MCF 10A (cell line): ENCODE measurements around the gene PAMR1. TPM values are rescaled to one million over a fixed set of nuclear protein-coding genes. Genes with fewer than 3 reads are reported as not detected.

Experiments used
- BruUV-seq: library from RNA; stranded (reverse); fragments of 400-500 nt; replicated peaks from 2 replicates; lab custom pipeline; 2021; lab: Mats Ljungman, UMichigan
- CTCF ChIA-PET: fragments of 300-600 bp; sonication (Branson Sonifier 250); formaldehyde crosslinking; extraction: SDS; loops from one replicate; lab custom pipeline; 2021; ENCODE audit warnings: antibody characterized with exemption, inconsistent platforms; lab: Yijun Ruan, JAX
- POLR2A ChIA-PET: fragments of 300-600, 350-650 bp; sonication (Branson Sonifier 250); formaldehyde crosslinking; extraction: SDS; loops from one replicate; lab custom pipeline; 2020; ENCODE audit warnings: antibody characterized with exemption, inconsistent platforms; lab: Yijun Ruan, JAX
- DNase-seq: peaks from one replicate; pipeline ENCODE4 v3.0.0-alpha.2; 2018; ENCODE audit not compliant: unreplicated experiment
- H3K27ac Mint-ChIP-seq: one replicate; pipeline ENCODE4 v1.8.0; 2022; ENCODE audit warnings: mild to moderate bottlenecking, low read depth, mixed read lengths; ENCODE audit not compliant: unreplicated experiment
- H3K27me3 Mint-ChIP-seq: one replicate; pipeline ENCODE4 v1.8.0; 2022; ENCODE audit warnings: mixed read lengths; ENCODE audit not compliant: insufficient read depth, unreplicated experiment
- H3K36me3 Mint-ChIP-seq: one replicate; pipeline ENCODE4 v1.8.0; 2022; ENCODE audit warnings: mild to moderate bottlenecking, moderate library complexity, mixed read lengths; ENCODE audit not compliant: insufficient read depth, unreplicated experiment
- H3K4me1 Mint-ChIP-seq: one replicate; pipeline ENCODE4 v1.8.0; 2022; ENCODE audit warnings: mixed read lengths; ENCODE audit not compliant: insufficient read depth, unreplicated experiment
- H3K4me3 Mint-ChIP-seq: one replicate; pipeline ENCODE4 v1.8.0; 2022; ENCODE audit warnings: mild to moderate bottlenecking, moderate library complexity, mixed read lengths; ENCODE audit not compliant: unreplicated experiment
- H3K9me3 Mint-ChIP-seq: one replicate; pipeline ENCODE4 v1.8.0; 2022; ENCODE audit warnings: mixed read lengths; ENCODE audit not compliant: unreplicated experiment
- intact Hi-C: fragments of 100-400 bp; cut with micrococcal nuclease; formaldehyde crosslinking; loops from 2 replicates; pipeline ENCODE4 v1.14.1; 2022
- total RNA-seq: library from RNA; stranded (reverse); gene quantifications from 2 replicates; pipeline ENCODE4 v1.2.3, GENCODE V29; 2022
- TF ChIP-seq, protein P1 (sequence below): fragments of 200-600 bp; IDR thresholded peaks from one replicate; pipeline ENCODE4 v1.8.0; 2022; ENCODE audit warnings: antibody characterized with exemption, mild to moderate bottlenecking; ENCODE audit not compliant: unreplicated experiment

The PAMR1 gene
- total RNA-seq, 1 experiment from 2014 or later, result 0.51 TPM

DNA sequence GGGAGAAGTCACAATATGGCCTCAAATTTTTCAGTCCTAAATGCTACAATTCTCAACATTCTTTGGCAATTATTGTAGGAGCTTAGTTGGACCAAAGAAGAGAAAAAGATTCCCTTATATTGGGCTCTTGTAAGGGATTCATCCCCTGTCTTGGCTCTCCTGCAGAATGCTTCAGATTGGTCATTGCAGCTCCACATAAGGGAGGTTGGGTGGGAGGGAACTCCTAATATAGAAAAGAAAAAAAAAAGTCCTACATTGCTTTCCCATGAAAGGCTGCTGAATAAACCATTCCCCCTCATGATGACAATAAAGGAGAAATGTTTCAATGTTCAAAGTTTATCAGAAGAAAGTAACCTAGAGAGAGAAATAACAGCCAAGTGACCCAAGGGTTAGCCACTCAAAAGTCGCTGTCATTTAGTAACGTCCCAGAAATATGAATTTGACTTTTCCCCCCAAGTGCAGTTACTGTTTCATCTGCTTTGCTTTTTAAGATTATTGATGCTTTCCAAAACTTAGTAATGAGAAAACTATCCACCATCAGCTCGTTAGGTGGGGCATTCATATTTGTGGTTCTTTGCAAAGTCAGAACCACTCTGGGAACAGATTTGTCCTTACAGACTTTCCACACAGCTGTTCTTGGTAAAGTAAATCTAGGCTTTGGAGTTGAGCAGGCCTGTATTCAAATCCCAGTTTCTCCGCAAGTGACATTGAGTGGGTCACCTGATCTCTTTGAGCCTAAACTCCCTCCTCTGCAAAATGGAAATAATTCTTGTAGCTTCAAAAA, 101.1 kb downstream of the PAMR1 start:
- no TSS peak for BruUV-seq
- intact Hi-C loops, result no loop called here
- TF ChIP-seq, protein P1, sequence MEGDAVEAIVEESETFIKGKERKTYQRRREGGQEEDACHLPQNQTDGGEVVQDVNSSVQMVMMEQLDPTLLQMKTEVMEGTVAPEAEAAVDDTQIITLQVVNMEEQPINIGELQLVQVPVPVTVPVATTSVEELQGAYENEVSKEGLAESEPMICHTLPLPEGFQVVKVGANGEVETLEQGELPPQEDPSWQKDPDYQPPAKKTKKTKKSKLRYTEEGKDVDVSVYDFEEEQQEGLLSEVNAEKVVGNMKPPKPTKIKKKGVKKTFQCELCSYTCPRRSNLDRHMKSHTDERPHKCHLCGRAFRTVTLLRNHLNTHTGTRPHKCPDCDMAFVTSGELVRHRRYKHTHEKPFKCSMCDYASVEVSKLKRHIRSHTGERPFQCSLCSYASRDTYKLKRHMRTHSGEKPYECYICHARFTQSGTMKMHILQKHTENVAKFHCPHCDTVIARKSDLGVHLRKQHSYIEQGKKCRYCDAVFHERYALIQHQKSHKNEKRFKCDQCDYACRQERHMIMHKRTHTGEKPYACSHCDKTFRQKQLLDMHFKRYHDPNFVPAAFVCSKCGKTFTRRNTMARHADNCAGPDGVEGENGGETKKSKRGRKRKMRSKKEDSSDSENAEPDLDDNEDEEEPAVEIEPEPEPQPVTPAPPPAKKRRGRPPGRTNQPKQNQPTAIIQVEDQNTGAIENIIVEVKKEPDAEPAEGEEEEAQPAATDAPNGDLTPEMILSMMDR, result no peak
- DNase-seq, result no peak
- peaks cover 9% of the 10 kb centered on the region for H3K4me1 Mint-ChIP-seq
- ChIA-PET POLR2A (interaction anchor here (0.7 to 0.8 kb wide), 2 partner anchors 551 to 1596 kb away, joined by 3 to 4 read pairs; no protein-coding TSS in a partner anchor), CTCF (interaction anchor here (0.6 to 1.3 kb wide), 2 partner anchors 10 to 60 kb away, joined by 3 read pairs; no protein-coding TSS in a partner anchor)
- H3K4me3 Mint-ChIP-seq, result no peak overlapping the region
- peaks cover 66% of the 10 kb centered on the region for H3K27me3 Mint-ChIP-seq
- no peaks in the 10 kb centered on the region for H3K36me3 Mint-ChIP-seq
- no peak overlapping the region for H3K27ac Mint-ChIP-seq
- peaks cover 3% of the 10 kb centered on the region for H3K9me3 Mint-ChIP-seq

DNA sequence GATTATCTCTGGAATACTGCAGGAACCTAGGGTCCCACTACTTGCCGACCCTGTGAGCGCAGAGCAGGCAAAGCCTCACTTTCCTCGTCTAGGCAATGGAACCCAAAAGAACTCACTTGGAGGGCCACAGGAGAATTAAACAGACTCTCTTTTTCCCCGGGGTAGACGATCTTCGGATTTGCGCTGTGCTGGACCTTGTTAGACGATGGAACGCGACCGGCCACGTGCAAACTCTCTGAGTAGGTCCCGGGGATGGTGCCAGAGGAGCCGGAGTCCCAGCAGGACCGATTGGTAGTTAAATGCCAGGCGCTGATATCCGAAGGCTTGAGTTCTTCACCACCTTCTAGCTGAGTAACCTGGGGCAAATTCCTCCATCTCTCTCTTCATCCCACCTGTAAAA, 105.0 kb downstream of the PAMR1 start:
- no TSS peak for BruUV-seq
- H3K9me3 Mint-ChIP-seq, result no peaks in the 10 kb centered on the region
- no peaks in the 10 kb centered on the region for H3K36me3 Mint-ChIP-seq
- no peaks in the 10 kb centered on the region for H3K4me1 Mint-ChIP-seq
- H3K27me3 Mint-ChIP-seq, result peaks cover 88% of the 10 kb centered on the region
- no peak overlapping the region for H3K27ac Mint-ChIP-seq
- DNase-seq, result no peak
- ChIA-PET CTCF (interaction anchor here (1.1 kb wide), 1 partner anchor 8 kb away, joined by 3 read pairs; no protein-coding TSS in a partner anchor), POLR2A (interaction anchor here (0.7 to 1.2 kb wide), 2 partner anchors 9 to 259 kb away, joined by 3 read pairs; no protein-coding TSS in a partner anchor)
- intact Hi-C loops, result no loop called here
- H3K4me3 Mint-ChIP-seq, result no peak overlapping the region
- TF ChIP-seq, protein P1, result no peak

GRCh38 chr11:35419830-35420333, 105.5 kb downstream of the PAMR1 start:
- H3K27ac Mint-ChIP-seq, result no peak overlapping the region
- H3K27me3 Mint-ChIP-seq, result peaks cover 88% of the 10 kb centered on the region
- H3K4me3 Mint-ChIP-seq, result peak overlapping the region; percentile 10
- CTCF ChIA-PET, result interaction anchor here (1.1 kb wide), 1 partner anchor 8 kb away, joined by 3 read pairs; no protein-coding TSS in a partner anchor
- no peaks in the 10 kb centered on the region for H3K9me3 Mint-ChIP-seq
- H3K4me1 Mint-ChIP-seq, result no peaks in the 10 kb centered on the region
- DNase-seq, result no peak
- no TSS peak for BruUV-seq
- intact Hi-C loops, result no loop called here
- POLR2A ChIA-PET, result interaction anchor here (0.6 to 1.2 kb wide), 3 partner anchors 8 to 258 kb away, joined by 3 read pairs; no protein-coding TSS in a partner anchor
- no peaks in the 10 kb centered on the region for H3K36me3 Mint-ChIP-seq
- TF ChIP-seq, protein P1, result no peak

- Mint-ChIP-seq H3K36me3 (no peaks in the 10 kb centered on the region), H3K4me3 (peak within 1 kb of the TSS; percentile 35), H3K27ac (no peak within 1 kb of the TSS), H3K27me3 (peaks cover 90% of the 10 kb centered on the region), H3K4me1 (no peaks in the 10 kb centered on the region), H3K9me3 (no peaks in the 10 kb centered on the region)
- ChIA-PET CTCF (interaction anchor here (0.5 to 1.1 kb wide), 4 partner anchors 7 to 1054 kb away, joined by 3 read pairs; no protein-coding TSS in a partner anchor), POLR2A (interaction anchor here (0.6 to 1.2 kb wide), 2 partner anchors 8 to 23 kb away, joined by 3 read pairs; no protein-coding TSS in a partner anchor)
- intact Hi-C loops, result no loop called here
- DNase-seq, result no peak
- BruUV-seq, result no TSS peak
- TF ChIP-seq, protein P1, result no peak
Measured at GRCh38 chr11:35419184-35419829, 106.1 kb downstream of the PAMR1 start, which contains the start of gene SLC1A2. Gene SLC1A2 (minus strand): TSS chr11:35419558. CDS start chr11:35418966, 592 bp downstream.
